OCI-M2 (cell line): ENCODE results near the gene MYCBP2.
"Not testable (repeated sequence)": the region's sequence is repeated elsewhere in the genome, so short reads cannot be mapped to it uniquely, and the experiment has no call there.

Experiments used
- DNase-seq: peaks from one replicate; lab custom pipeline; 2025; ENCODE audit not compliant: unreplicated experiment; lab: John Stamatoyannopoulos, UW

Gene MYCBP2

GRCh38 chr13:77326905-77327604 is at the start of gene MYCBP2:
TSS of gene MYCBP2 (minus strand) at chr13:77327094. CDS start at chr13:77326775, 319 bp downstream.
- peak; percentile 47 for DNase-seq

- DNase-seq: no peak
These were observed 48.7 kb upstream of the MYCBP2 start for GRCh38 chr13:77375560-77376108.

- DNase-seq: no peak
These were observed 47.9 kb upstream of the MYCBP2 start for GRCh38 chr13:77374786-77375185.

GRCh38 chr13:77374339-77374738 is 47.4 kb upstream of the MYCBP2 start:
- DNase-seq: no peak

- DNase-seq: no peak
These were observed 46.6 kb upstream of the MYCBP2 start for GRCh38 chr13:77373502-77373901.

GRCh38 chr13:77372275-77372674 is 45.4 kb upstream of the MYCBP2 start:
- DNase-seq: no peak

GRCh38 chr13:77370888-77371287 is 44.0 kb upstream of the MYCBP2 start:
- no peak for DNase-seq

GRCh38 chr13:77362166-77362565 is 35.3 kb upstream of the MYCBP2 start:
- DNase-seq: no peak

GRCh38 chr13:77360032-77360685 is 33.3 kb upstream of the MYCBP2 start:
- DNase-seq: no peak

GRCh38 chr13:77359171-77359570 is 32.3 kb upstream of the MYCBP2 start:
- no peak for DNase-seq

GRCh38 chr13:77358001-77358400 is 31.1 kb upstream of the MYCBP2 start:
- DNase-seq: no peak

- no peak for DNase-seq
These were observed 29.3 kb upstream of the MYCBP2 start for GRCh38 chr13:77356155-77356554.

GRCh38 chr13:77353995-77354394 is 27.1 kb upstream of the MYCBP2 start:
- no peak for DNase-seq

- no peak for DNase-seq
These were observed 24.4 kb upstream of the MYCBP2 start for GRCh38 chr13:77351315-77351714.

GRCh38 chr13:77350811-77351210 is 23.9 kb upstream of the MYCBP2 start:
- no peak for DNase-seq

GRCh38 chr13:77349365-77349764 is 22.5 kb upstream of the MYCBP2 start:
- DNase-seq: no peak

GRCh38 chr13:77347351-77347750 is 20.5 kb upstream of the MYCBP2 start:
- DNase-seq: not testable (repeated sequence)

- DNase-seq: no peak
These were observed 18.4 kb upstream of the MYCBP2 start for GRCh38 chr13:77345150-77345780.

- DNase-seq: no peak
These were observed 16.9 kb upstream of the MYCBP2 start for GRCh38 chr13:77343841-77344240.

GRCh38 chr13:77339408-77339807 is 12.5 kb upstream of the MYCBP2 start:
- no peak for DNase-seq

- DNase-seq: no peak
These were observed 12.1 kb upstream of the MYCBP2 start for GRCh38 chr13:77338961-77339401.

- no peak for DNase-seq
These were observed 11.4 kb upstream of the MYCBP2 start for GRCh38 chr13:77338329-77338728.
